Stimulated activated CD4-positive, alpha-beta T cell treated with anti-CD3 and anti-CD28 coated beads, TNF-alpha, amount 100 ng/mL, for 4 hours (primary cell): ENCODE measurements around the gene BIK.

Experiments
- DNase-seq, 3 experiments: peaks; one replicate each; pipeline ENCODE4 v3.0.0-alpha.2; 2020; ENCODE audit warnings: low read depth in 3 of 3

The BIK gene

GRCh38 chr22:43162412-43163150, 52.0 kb downstream of the BIK start:
- no peak for DNase-seq

- no peak for DNase-seq
Observed at GRCh38 chr22:43163241-43163795, 52.8 kb downstream of the BIK start.

- no peak for DNase-seq
Observed at GRCh38 chr22:43164636-43165035, 54.1 kb downstream of the BIK start.

- no peak for DNase-seq
Observed at GRCh38 chr22:43166132-43166930, 55.8 kb downstream of the BIK start.

- no peak for DNase-seq
Observed at GRCh38 chr22:43167001-43167589, 56.5 kb downstream of the BIK start.

GRCh38 chr22:43168471-43169309, 58.1 kb downstream of the BIK start:
- DNase-seq = no peak

GRCh38 chr22:43169310-43170130, 59.0 kb downstream of the BIK start:
- DNase-seq = no peak

GRCh38 chr22:43170131-43170480, 59.6 kb downstream of the BIK start:
- DNase-seq = no peak

GRCh38 chr22:43171019-43171491, 60.5 kb downstream of the BIK start:
- no peak for DNase-seq

- DNase-seq = no peak
Observed at GRCh38 chr22:43171607-43172006, 61.1 kb downstream of the BIK start.

- DNase-seq = no peak
Observed at GRCh38 chr22:43172191-43172590, 61.6 kb downstream of the BIK start.

- DNase-seq = no peak
Observed at GRCh38 chr22:43173566-43173965, 63.0 kb downstream of the BIK start.

- no peak for DNase-seq
Observed at GRCh38 chr22:43173976-43174720, 63.6 kb downstream of the BIK start.

GRCh38 chr22:43174941-43175531, 64.5 kb downstream of the BIK start:
- no peak for DNase-seq

- no peak for DNase-seq
Observed at GRCh38 chr22:43176090-43176489, 65.5 kb downstream of the BIK start.

GRCh38 chr22:43177479-43177878, 66.9 kb downstream of the BIK start:
- DNase-seq = no peak
